Endometrium (tissue), 2 donors: ENCODE data around the gene TMEM132E.

Experiments
- FAIRE-seq: peaks from 2 replicates; lab custom pipeline; 2012; peaks lifted over from hg19 to GRCh38; lab: Jason Lieb, UNC
- donor health status: control.
- donor health status: control.

TMEM132E gene

GRCh38 chr17:34665150-34665806, 85.9 kb downstream of the TMEM132E start:
- FAIRE-seq, result no peak

GRCh38 chr17:34665819-34666763, 86.7 kb downstream of the TMEM132E start:
- no peak for FAIRE-seq

DNA sequence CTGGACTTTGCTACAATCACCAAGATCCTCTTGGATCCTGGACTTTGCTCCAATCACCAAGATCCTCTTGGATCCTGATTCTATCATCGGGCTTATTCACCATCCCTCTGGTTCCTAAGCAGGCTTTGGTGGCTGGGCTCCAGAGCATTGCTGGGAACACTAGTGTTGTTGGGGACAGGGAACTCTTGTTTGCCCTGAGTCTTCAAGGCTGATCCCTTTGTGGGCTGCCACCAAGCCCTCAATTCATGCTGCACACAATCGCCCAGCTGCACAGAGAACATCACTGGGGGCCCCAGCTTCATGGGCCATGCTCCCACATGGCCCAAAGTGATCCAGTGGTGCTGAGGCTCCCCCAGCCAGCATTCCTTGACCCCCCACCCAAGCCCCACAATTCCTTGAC, 88.3 kb downstream of the TMEM132E start:
- FAIRE-seq, result no peak

GRCh38 chr17:34668206-34668605, 88.8 kb downstream of the TMEM132E start:
- FAIRE-seq, result no peak

GRCh38 chr17:34669511-34669910, 90.1 kb downstream of the TMEM132E start:
- no peak for FAIRE-seq

DNA sequence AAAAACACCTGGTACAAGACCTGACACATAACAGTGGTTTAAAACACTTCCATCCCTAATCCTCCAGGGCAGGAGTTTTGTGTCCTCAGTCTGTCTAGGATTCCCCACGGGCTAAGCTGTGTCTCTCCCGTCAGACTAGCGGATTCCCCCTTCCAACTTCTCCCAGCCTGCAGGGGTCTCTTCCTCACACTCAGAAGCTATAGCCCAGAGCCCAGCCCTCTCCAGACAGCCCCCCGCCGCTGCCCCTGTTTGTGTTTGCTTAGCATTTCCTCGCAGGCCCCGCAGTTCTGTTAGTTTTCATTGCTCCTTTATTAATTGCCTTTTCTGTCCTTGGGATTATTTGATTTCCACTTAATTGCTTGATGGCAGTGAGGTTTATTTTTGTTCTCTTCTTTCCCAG, 91.2 kb downstream of the TMEM132E start:
- no peak for FAIRE-seq

- FAIRE-seq, result no peak
Observed at GRCh38 chr17:34671191-34671590, 91.8 kb downstream of the TMEM132E start.

DNA sequence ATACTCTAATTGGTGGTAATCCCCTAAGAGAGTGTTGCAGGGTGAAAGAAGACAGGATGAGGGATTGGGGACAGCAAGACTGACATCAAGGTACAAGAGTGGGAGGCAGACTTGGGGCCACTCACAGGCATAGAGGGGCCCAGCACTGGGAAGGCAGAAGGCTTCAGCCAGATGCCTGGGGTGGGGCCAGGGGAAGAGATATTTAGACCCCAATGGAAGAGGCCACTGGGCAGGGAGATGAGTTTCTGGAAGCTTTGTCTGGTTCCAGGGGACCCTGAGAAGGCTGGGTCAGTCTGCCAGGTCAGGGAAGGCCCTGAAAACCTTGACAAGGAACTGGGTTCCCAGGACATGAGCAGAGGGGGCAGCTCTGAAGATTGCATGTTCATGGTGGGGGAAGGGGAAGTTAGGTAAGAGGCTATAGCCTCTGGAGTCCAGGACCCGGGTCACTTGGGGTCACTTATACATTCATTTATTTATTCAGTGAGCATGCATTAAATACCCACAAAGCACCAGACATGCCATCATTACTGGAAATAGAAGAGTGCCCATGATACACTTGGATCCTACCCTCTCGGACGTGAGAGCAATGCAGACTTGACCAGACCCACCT, 92.9 kb downstream of the TMEM132E start:
- FAIRE-seq, result no peak

- FAIRE-seq, result no peak
Observed at GRCh38 chr17:34673516-34673915, 94.1 kb downstream of the TMEM132E start.

- no peak for FAIRE-seq
Observed at GRCh38 chr17:34673995-34674890, 94.9 kb downstream of the TMEM132E start.

GRCh38 chr17:34675143-34675542, 95.8 kb downstream of the TMEM132E start:
- no peak for FAIRE-seq

DNA sequence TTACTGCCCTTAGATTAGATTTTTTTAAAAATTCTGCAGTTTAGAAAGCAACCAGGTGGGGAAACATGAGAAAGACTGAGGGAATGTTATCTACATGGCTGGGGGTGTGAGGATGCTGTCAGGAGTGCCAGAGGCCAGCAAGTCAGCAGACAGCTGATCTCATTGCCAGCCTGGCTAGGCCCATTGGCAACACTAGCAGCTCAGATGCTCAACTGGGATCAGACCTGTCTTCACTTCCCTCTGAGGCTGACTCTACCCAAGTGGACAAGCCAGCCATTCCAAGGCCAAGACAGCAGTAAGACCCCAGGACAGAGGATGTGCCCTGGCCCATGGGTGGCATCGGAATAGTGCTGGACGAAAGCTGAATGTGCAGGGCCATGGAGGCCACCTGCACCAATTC, 96.2 kb downstream of the TMEM132E start:
- FAIRE-seq, result no peak

GRCh38 chr17:34680151-34680550, 100.8 kb downstream of the TMEM132E start:
- FAIRE-seq, result no peak

GRCh38 chr17:34682305-34682704, 102.9 kb downstream of the TMEM132E start:
- FAIRE-seq, result no peak

DNA sequence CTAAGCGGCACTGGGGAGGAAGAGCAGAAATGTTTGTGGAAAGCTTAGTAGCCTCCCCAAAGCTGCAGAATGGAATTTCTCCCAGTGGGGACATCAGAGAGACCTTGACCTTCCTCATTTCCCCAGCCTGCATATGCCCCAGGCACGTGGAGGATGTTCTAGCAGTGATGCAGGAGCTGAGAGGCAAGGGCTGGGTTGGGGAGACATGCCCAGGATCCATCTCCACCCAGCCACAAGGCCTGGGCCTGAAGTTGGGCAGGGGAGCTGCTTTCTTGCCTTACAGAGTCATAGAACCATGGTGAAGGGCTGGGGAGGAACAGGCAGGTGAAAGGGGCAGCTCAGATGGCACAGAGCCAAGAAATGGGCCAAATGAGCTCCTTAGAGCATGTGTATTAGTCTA, 104.0 kb downstream of the TMEM132E start:
- no peak for FAIRE-seq
